Measurements from ENCODE around the gene APPL1.
"Not testable (repeated sequence)": the region's sequence is repeated elsewhere in the genome, so short reads cannot be mapped to it uniquely, and the experiment has no call there.

The APPL1 gene

DNA sequence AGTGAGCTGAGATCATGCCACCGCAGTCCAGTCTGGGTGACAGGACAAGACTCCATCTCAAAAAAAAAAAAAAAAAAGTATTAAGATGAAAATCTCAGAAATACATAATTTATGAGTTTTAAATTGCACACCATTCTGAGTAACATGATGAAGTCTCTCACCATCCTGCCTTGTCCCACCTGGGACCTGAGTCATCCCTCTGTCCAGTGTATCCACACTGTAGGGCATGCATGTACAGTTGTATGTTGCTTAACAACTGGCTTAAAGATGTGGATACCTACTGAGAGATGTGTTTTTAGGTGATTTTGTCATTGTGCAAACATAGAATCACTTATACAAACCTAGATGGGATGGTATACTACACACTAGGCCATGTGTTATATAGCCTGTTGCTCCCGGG is 47.9 kb downstream of the APPL1 start:
- DNase-seq: no peak

DNA sequence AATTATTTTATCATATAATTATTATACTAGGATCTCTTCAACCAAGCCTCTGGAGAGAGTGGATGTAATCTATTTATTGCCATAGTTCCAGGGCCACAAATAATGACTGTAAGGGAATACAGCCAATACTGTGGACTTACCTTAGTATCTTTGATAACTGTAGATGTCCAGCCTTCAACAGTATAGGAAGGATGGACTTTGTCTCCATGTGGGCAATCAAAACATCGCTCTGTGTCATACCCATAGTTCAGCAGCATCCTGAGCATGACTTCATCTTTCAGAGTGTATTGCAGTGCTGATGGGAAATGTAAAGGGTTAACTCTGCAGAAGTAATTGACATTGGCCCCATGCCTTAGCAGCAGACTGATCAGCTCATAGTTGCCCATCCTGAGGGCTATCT is 50.7 kb downstream of the APPL1 start:
- no peak for DNase-seq

- DNase-seq: no peak
Measured at GRCh38 chr3:57279685-57280084, 52.2 kb downstream of the APPL1 start.

DNA sequence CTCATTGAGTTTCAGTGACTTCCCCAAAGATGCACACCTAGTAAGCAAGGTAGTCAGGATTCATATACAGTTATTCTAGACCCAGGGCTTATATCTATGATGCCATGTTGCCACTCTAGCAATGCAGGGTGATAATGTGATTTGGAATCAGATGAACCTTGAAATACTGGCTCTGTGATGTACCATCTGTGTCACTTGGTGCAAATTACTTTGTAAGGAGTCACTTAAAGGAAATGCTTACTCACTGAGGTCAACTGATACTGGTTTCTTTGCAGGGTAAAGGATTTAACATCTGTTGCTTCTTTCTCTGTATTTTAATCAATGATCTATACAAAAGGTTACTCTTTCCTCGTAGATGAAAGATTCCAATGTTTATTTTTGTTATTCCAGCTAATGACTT is 54.2 kb downstream of the APPL1 start:
- DNase-seq: no peak

- DNase-seq: no peak
Measured at GRCh38 chr3:57283334-57283733, 55.8 kb downstream of the APPL1 start.

GRCh38 chr3:57287205-57287604 is 59.7 kb downstream of the APPL1 start:
- DNase-seq: no peak

- DNase-seq: no peak
Measured at GRCh38 chr3:57288403-57288802, 60.9 kb downstream of the APPL1 start.

DNA sequence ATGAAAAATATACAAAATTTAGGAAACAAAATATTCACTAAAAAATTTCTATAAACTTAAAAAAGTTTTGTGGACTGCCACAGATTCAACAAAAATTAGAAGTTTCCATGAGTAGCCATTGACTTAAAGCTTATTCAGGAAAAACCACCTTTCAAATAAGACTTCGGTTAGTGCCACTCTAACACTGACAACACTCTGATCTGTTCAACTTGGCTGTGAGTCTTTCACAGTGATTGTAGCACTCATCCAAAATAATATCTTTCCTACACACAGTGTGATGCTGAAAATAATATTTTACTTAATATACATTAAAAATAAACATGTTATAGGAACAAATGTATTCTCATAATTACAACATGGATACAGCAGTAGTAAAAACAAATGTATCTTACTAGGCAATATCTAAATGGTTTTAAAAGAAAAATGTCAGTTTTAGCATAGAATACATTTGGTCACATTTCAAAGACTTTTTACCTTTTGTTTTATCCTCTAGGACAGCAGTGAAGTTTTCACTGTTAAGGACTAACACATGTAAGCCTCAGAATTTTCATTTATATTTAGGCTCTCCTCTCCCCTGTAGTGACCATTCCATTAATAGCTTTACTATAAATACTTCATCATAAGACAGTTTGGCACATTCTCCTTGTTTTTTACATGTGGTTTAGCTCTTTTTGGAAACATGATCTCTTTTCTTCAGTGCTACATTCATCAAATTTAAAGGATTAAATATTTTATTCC is 64.8 kb downstream of the APPL1 start, which contains the start of gene ASB14:
Gene ASB14, minus strand, starts transcription at position 527 of the 738 bp plus-strand sequence. CDS start 652 bp downstream, outside the sequence.
- DNase-seq: no peak

GRCh38 chr3:57292897-57293526 is 65.5 kb downstream of the APPL1 start:
- DNase-seq: no peak

DNA sequence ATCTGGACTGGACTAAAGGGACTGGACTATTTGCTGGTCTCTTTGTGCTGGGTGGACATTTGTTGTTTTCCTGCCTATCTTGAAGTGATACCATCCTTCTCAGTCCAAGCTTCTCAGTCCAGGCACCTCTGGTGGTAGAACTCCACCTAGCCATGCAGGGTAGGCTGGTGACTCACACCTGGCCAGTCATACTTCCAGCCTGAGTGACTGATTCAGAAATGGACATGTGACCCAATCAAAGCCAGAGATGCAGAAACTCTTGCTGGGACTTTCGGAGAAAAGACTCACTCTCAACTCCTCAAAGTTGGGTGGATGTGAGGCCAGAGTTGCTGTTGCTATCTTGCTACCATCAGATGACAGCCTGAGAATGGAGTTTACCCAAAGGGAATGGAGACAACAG is 70.5 kb downstream of the APPL1 start:
- no peak for DNase-seq

- not testable (repeated sequence) for DNase-seq
Measured at GRCh38 chr3:57303520-57303919, 76.0 kb downstream of the APPL1 start.

DNA sequence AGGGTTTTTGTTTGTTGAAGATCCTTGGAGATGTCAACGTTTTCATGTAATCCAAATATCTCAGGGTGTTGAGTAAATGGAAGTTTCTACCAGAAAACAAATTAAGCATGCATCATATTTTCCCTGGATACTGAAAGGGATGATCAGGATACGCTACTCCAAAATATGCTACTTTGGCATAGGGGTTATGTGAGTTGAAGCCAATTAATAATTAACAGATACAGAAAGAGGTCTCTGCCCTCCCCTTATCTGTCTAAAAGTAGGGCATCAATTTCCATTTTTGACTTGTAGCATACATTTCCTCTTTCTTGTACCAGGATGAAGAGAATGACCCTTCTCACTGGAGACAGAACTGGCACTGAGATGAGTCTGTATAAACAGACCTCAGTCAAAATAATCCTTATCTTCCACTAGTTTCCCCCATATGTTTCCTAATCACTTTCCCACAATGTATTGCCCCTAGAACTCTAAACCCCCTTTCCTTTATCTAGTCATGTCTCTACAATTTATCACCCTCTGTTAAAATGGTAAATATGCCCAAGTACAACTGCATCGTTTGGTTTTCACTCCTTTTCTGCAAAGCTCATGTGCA is 82.3 kb downstream of the APPL1 start:
- DNase-seq: no peak

DNA sequence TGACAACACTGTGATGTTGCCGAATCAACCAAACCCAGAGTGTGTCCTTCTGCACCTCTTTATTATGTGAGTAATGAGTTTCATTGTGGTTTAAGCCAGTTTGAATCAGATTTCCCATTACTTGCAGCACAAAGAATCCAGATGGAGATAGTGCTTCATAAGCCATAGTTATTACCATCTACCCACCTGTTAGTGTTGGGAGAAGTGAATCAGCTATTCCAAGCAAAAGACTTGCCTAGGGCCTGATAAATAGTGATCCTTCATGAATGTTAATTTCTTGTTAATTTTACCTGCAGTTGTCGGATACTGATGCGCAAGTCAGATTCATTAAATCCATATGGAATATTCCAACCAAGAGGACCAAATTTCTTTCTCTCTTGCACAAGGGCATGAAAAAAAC is 86.7 kb downstream of the APPL1 start:
- DNase-seq: no peak

Measured in amniotic stem cell (primary cell).